ENCODE measurements around the gene NFATC1. TPM values are rescaled to one million over a fixed set of nuclear protein-coding genes. Genes with fewer than 3 reads are reported as not detected.

NFATC1 gene
- total and polyA plus RNA-seq, 2 donors (not counting 1 experiment from before 2014, with no cell fraction given) = 0.92 to 4.3 TPM

GRCh38 chr18:79521416-79522205 lies 125.9 kb downstream of the NFATC1 start:
- no peak overlapping the region for H3K4me2 ChIP-seq (ENCODE audit: extremely low read depth, insufficient read depth, low read length)
- no peaks in the 10 kb centered on the region for H3K27me3 ChIP-seq (ENCODE audit: control insufficient read depth, insufficient read depth, low read length)
- no peaks in the 10 kb centered on the region for H3K4me1 ChIP-seq (ENCODE audit: control insufficient read depth, extremely low read depth, insufficient read depth, low read length)
- no peaks in the 10 kb centered on the region for H3K36me3 ChIP-seq (ENCODE audit: control insufficient read depth, insufficient read depth, low read length)
- DNase-seq (ENCODE audit: low read depth in 2 of 2) = no peak
- H2AFZ ChIP-seq (ENCODE audit: low read length) = no peak overlapping the region
- H4K20me1 ChIP-seq (ENCODE audit: control insufficient read depth, extremely low read depth, insufficient read depth, low read length) = no peaks in the 10 kb centered on the region
- H3K27ac ChIP-seq (ENCODE audit: insufficient read depth, low read length) = no peak overlapping the region
- TF ChIP-seq, protein P1, sequence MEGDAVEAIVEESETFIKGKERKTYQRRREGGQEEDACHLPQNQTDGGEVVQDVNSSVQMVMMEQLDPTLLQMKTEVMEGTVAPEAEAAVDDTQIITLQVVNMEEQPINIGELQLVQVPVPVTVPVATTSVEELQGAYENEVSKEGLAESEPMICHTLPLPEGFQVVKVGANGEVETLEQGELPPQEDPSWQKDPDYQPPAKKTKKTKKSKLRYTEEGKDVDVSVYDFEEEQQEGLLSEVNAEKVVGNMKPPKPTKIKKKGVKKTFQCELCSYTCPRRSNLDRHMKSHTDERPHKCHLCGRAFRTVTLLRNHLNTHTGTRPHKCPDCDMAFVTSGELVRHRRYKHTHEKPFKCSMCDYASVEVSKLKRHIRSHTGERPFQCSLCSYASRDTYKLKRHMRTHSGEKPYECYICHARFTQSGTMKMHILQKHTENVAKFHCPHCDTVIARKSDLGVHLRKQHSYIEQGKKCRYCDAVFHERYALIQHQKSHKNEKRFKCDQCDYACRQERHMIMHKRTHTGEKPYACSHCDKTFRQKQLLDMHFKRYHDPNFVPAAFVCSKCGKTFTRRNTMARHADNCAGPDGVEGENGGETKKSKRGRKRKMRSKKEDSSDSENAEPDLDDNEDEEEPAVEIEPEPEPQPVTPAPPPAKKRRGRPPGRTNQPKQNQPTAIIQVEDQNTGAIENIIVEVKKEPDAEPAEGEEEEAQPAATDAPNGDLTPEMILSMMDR (conservative IDR thresholded peaks at IDR 0.05 in 1 of 2, IDR thresholded peaks at IDR 0.05 in 1 of 2; ENCODE audit: low read depth in 1 of 2, low read length in 2 of 2) = no peak
- no peak for TF ChIP-seq EZH2 (IDR thresholded peaks at IDR 0.05; ENCODE audit: low read length, missing control alignments)
- no peaks in the 10 kb centered on the region for H3K9me3 ChIP-seq (ENCODE audit: control insufficient read depth, insufficient read depth, low read depth, low read length)
- H3K79me2 ChIP-seq (ENCODE audit: control insufficient read depth, insufficient read depth, low read length) = no peaks in the 10 kb centered on the region
- no peak overlapping the region for H3K9ac ChIP-seq (ENCODE audit: insufficient read depth, low read length)
- H3K4me3 ChIP-seq (replicated peaks in 1 of 4; ENCODE audit: control extremely low read depth in 1 of 4, insufficient read depth in 1 of 4, low read depth in 3 of 4, low read length in 4 of 4) = no peak overlapping the region

DNA sequence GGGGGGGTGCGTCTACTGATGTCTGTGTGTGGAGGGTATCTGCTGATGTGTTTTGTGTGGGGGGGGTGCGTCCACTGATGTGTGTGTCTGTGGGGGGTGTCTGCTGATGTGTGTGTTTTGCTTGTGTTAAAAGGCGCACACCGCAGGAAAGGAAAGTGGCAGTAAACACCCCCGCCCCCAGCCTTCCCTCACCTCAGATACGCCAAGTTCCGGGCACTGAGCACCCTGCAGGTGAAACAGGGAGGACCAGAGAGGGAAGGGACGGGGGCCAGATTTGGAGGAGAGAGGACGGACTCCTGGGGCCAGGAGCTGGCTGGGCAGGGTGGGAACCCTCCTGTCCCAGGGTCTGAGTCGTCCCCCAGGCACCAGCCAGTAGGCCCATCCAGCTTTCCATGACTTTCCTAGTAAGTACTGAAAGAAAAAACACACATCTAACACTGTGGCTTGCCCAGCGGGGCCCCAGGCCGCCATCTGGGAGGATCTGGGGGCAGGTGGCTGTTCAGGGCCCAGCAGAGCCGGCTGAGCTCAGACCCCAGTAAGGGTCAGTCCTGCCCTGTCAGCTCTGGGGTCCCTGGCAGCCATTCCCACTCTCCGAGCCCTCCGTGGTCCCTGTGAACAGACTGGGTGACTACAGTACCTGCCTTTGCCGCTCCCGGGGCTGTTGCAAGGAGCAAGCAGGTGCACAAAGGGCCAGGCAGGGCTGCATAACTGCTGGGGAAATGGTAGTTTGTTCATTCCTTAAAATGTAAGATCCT lies 126.9 kb downstream of the NFATC1 start:
- no peak for DNase-seq (ENCODE audit: low read depth in 2 of 2)
- no peak overlapping the region for H2AFZ ChIP-seq (ENCODE audit: low read length)

More for the DNA sequence above, 126.9 kb downstream of the NFATC1 start:
- Histone ChIP-seq H3K9ac (ENCODE audit: insufficient read depth, low read length) (no peak overlapping the region), H3K79me2 (ENCODE audit: control insufficient read depth, insufficient read depth, low read length) (no peaks in the 10 kb centered on the region), H3K4me2 (ENCODE audit: extremely low read depth, insufficient read depth, low read length) (no peak overlapping the region), H3K27me3 (ENCODE audit: control insufficient read depth, insufficient read depth, low read length) (no peaks in the 10 kb centered on the region), H3K4me1 (ENCODE audit: control insufficient read depth, extremely low read depth, insufficient read depth, low read length) (no peaks in the 10 kb centered on the region), H3K36me3 (ENCODE audit: control insufficient read depth, insufficient read depth, low read length) (no peaks in the 10 kb centered on the region), H3K27ac (ENCODE audit: insufficient read depth, low read length) (no peak overlapping the region), H3K4me3 (replicated peaks in 1 of 4; ENCODE audit: control extremely low read depth in 1 of 4, insufficient read depth in 1 of 4, low read depth in 3 of 4, low read length in 4 of 4) (no peak overlapping the region), H4K20me1 (ENCODE audit: control insufficient read depth, extremely low read depth, insufficient read depth, low read length) (no peaks in the 10 kb centered on the region), H3K9me3 (ENCODE audit: control insufficient read depth, insufficient read depth, low read depth, low read length) (no peaks in the 10 kb centered on the region)
- TF ChIP-seq, protein P1 (conservative IDR thresholded peaks at IDR 0.05 in 1 of 2, IDR thresholded peaks at IDR 0.05 in 1 of 2; ENCODE audit: low read depth in 1 of 2, low read length in 2 of 2) = no peak
- TF ChIP-seq EZH2 (IDR thresholded peaks at IDR 0.05; ENCODE audit: low read length, missing control alignments) = no peak
